Trophoblast cell (in vitro differentiated cells and primary cell): Measurements from ENCODE around the gene NUAK1.

Experiments used
- DNase-seq, 2 donors: peaks; one replicate each; pipeline ENCODE4 v3.0.0-alpha.2; 2016
- H2AFZ ChIP-seq: 2 replicates; pipeline ENCODE4 v1.6.1; 2013; ENCODE audit warnings: low read length, moderate library complexity, mild to moderate bottlenecking; ENCODE audit not compliant: insufficient read depth, poor library complexity
- H2AK5ac ChIP-seq: 2 replicates; pipeline ENCODE4 v1.6.1; 2013; ENCODE audit warnings: mild to moderate bottlenecking, low read length
- H2BK120ac ChIP-seq: 2 replicates; pipeline ENCODE4 v1.6.1; 2013; ENCODE audit warnings: low read length, mild to moderate bottlenecking, moderate library complexity; ENCODE audit not compliant: insufficient read depth, poor library complexity
- H2BK12ac ChIP-seq: 2 replicates; pipeline ENCODE4 v1.6.1; 2013; ENCODE audit warnings: mild to moderate bottlenecking, low read length, moderate library complexity
- H2BK5ac ChIP-seq: 2 replicates; pipeline ENCODE4 v1.6.1; 2013; ENCODE audit warnings: low read length, low read depth, moderate library complexity, mild to moderate bottlenecking; ENCODE audit not compliant: poor library complexity
- H3K14ac ChIP-seq: 2 replicates; pipeline ENCODE4 v1.6.1; 2013; ENCODE audit warnings: mild to moderate bottlenecking, low read length
- H3K18ac ChIP-seq: 2 replicates; pipeline ENCODE4 v1.6.1; 2013; ENCODE audit warnings: mild to moderate bottlenecking, low read length
- H3K23ac ChIP-seq: 2 replicates; pipeline ENCODE4 v1.6.1; 2013; ENCODE audit warnings: low read length
- H3K27ac ChIP-seq: 2 replicates; pipeline ENCODE4 v1.5.1; 2013; ENCODE audit warnings: low read depth, mild to moderate bottlenecking, inconsistent platforms, low read length, moderate library complexity
- H3K27me3 ChIP-seq: 2 replicates; pipeline ENCODE4 v1.6.1; 2013; ENCODE audit warnings: inconsistent platforms, mild to moderate bottlenecking, low read length, moderate library complexity; ENCODE audit not compliant: insufficient read depth
- H3K36me3 ChIP-seq, 2 experiments: 1 replicate in 1 of 2; 2 replicates in 1 of 2; pipeline ENCODE4 v1.6.1; 2013; ENCODE audit warnings: low read length in 2 of 2, mild to moderate bottlenecking in 2 of 2, moderate library complexity in 1 of 2; ENCODE audit not compliant: insufficient read depth in 2 of 2, control insufficient read depth in 1 of 2
- H3K4ac ChIP-seq: 2 replicates; pipeline ENCODE4 v1.6.1; 2013; ENCODE audit warnings: low read depth, mild to moderate bottlenecking, low read length, moderate library complexity
- H3K4me1 ChIP-seq, 2 experiments: 1 replicate in 1 of 2; 2 replicates in 1 of 2; pipeline ENCODE4 v1.6.1; 2013; ENCODE audit warnings: low read length in 2 of 2, mild to moderate bottlenecking in 2 of 2, moderate library complexity in 1 of 2; ENCODE audit not compliant: insufficient read depth in 2 of 2, control insufficient read depth in 1 of 2
- H3K4me2 ChIP-seq: 2 replicates; pipeline ENCODE4 v1.6.1; 2013; ENCODE audit warnings: inconsistent platforms, mild to moderate bottlenecking, low read length, moderate library complexity
- H3K4me3 ChIP-seq: 2 replicates; pipeline ENCODE4 v1.5.1; 2013; ENCODE audit warnings: mild to moderate bottlenecking, low read depth, low read length, inconsistent platforms
- H3K79me1 ChIP-seq: one replicate; pipeline ENCODE4 v1.6.1; 2013; ENCODE audit warnings: low read length
- H3K79me2 ChIP-seq: 2 replicates; pipeline ENCODE4 v1.6.1; 2013; ENCODE audit warnings: low read length, mild to moderate bottlenecking; ENCODE audit not compliant: control insufficient read depth, insufficient read depth, poor library complexity
- H3K9ac ChIP-seq: 2 replicates; pipeline ENCODE4 v1.6.1; 2013; ENCODE audit warnings: mild to moderate bottlenecking, low read length
- H3K9me3 ChIP-seq: 2 replicates; pipeline ENCODE4 v1.6.1; 2013; ENCODE audit warnings: low read depth, mild to moderate bottlenecking, control low read depth, inconsistent platforms, low read length; ENCODE audit not compliant: insufficient read depth
- H4K12ac ChIP-seq: 2 replicates; pipeline ENCODE4 v1.6.1; 2013; ENCODE audit warnings: low read depth, mild to moderate bottlenecking, low read length, moderate library complexity
- H4K8ac ChIP-seq: 2 replicates; pipeline ENCODE4 v1.6.1; 2013; ENCODE audit warnings: low read depth, mild to moderate bottlenecking, low read length, moderate library complexity
- H4K91ac ChIP-seq: one replicate; pipeline ENCODE4 v1.6.1; 2013; ENCODE audit warnings: low read depth, mild to moderate bottlenecking, low read length, moderate library complexity
- WGBS: extraction: QIAGEN DNeasy Blood & Tissue Kit; methylation state at CpG from one replicate; pipeline ENCODE4 v1.1.7; 2013; ENCODE audit warnings: missing lambda C conversion rate; ENCODE audit not compliant: insufficient read length, insufficient coverage; ENCODE audit errors: extremely low coverage; 5-methylcytosine and 5-hydroxymethylcytosine counted together

NUAK1 gene

DNA sequence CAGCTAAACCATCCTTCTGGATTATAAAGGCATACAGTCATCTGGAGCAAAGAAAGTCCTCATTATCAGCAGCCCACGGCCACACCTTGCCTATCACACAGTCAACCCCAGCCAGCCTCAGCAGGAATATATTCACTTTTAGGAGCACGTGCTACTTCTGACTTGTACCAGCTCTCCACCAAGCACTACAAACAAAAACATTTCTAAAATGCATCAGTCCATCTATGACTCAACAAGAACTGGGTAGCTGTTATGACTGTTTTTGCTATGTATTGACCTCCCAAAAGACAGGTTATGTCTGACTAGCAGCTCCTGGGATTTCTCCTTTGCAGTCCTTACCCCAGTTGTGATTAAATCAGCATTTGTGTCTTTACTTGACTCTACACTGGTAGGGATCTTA, 31.2 kb downstream of the NUAK1 start:
- Histone ChIP-seq H3K79me1 (peaks cover 4% of the 10 kb centered on the region), H2BK120ac (no peak overlapping the region), H3K9ac (no peak overlapping the region), H3K4ac (peak overlapping the region; percentile 43), H3K14ac (no peak overlapping the region), H2AK5ac (no peak overlapping the region), H3K9me3 (no peaks in the 10 kb centered on the region), H2BK12ac (no peak overlapping the region), H3K4me2 (no peak overlapping the region), H4K8ac (no peak overlapping the region), H3K4me1 (peaks cover 15 to 26% of the 10 kb centered on the region in 2 experiments), H3K79me2 (peaks cover 10% of the 10 kb centered on the region), H3K18ac (no peak overlapping the region), H3K27ac (peak overlapping the region; percentile 18), H3K27me3 (no peaks in the 10 kb centered on the region), H2BK5ac (no peak overlapping the region), H4K12ac (no peak overlapping the region), H3K23ac (no peak overlapping the region), H3K4me3 (no peak overlapping the region), H2AFZ (no peak overlapping the region), H4K91ac (no peak overlapping the region), H3K36me3 (peaks cover 21 to 34% of the 10 kb centered on the region in 2 experiments)
- DNase-seq: peak; percentile 85 to 89
- no CpG with 5 or more reads among the region's 2 CpGs for WGBS

DNA sequence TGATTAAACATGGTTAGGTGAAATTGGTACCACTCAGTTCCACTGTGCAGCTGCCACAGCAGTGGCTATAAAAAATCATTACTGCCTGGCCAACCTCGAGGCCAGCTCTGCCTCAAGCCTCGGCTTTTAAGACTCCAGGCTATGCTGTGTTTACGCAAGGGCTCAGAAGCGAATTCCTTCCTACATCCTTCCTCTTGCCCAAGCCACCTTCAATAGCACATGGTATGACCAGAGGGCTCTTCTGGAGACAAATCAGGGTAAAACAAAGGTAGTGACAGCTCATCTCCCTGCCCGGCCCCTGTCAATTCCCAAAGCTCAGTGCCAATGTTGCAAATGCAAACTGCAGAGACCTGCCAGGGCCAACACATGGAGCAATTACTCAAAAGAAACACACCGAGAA, 31.9 kb downstream of the NUAK1 start:
- Histone ChIP-seq H3K4me3 (no peak overlapping the region), H3K9me3 (no peaks in the 10 kb centered on the region), H3K4me2 (no peak overlapping the region), H2AFZ (no peak overlapping the region), H4K12ac (no peak overlapping the region), H2BK12ac (no peak overlapping the region), H3K4ac (peak overlapping the region; percentile 23), H3K9ac (no peak overlapping the region), H3K79me1 (peaks cover 4% of the 10 kb centered on the region), H3K27me3 (no peaks in the 10 kb centered on the region), H3K18ac (no peak overlapping the region), H2BK120ac (no peak overlapping the region), H2BK5ac (no peak overlapping the region), H4K91ac (no peak overlapping the region), H3K23ac (peak overlapping the region; percentile 63), H3K14ac (no peak overlapping the region), H2AK5ac (no peak overlapping the region), H3K79me2 (peaks cover 7% of the 10 kb centered on the region), H3K27ac (peak overlapping the region; percentile 55), H3K4me1 (peaks cover 15 to 23% of the 10 kb centered on the region in 2 experiments), H4K8ac (no peak overlapping the region), H3K36me3 (peaks cover 18 to 35% of the 10 kb centered on the region in 2 experiments)
- peak; percentile 93 to 95 for DNase-seq
- WGBS: no CpG with 5 or more reads among the region's 6 CpGs

DNA sequence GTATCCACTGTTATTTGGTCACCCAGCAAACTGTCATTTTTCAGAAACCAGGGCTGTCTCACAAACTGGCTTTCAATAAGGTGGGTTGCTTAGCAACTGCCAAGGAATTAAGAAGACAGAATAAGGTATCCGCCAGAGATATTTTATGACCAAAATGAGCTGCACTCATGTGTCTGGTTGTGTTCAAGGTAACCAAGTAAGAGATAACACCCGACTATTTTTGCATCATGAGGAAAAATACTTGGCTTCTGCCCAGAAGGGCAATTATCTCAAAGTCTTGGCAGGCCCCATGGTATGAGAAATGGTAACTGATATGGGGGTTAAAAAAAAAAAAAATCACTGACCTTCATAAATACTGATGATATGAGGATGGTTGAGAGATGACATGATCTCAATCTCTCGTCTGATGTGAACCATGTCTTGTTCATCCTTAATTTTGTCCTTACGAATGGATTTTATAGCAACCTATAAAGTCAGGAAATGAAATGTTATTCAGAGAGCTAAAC, 32.6 kb downstream of the NUAK1 start:
- DNase-seq: peak in 1 of 2 donors; percentile 80
- H3K4me3 ChIP-seq: no peak overlapping the region
- no peak overlapping the region for H2BK12ac ChIP-seq
- H3K79me1 ChIP-seq: peaks cover 4% of the 10 kb centered on the region
- H2BK5ac ChIP-seq: no peak overlapping the region
- no peak overlapping the region for H4K91ac ChIP-seq
- H3K23ac ChIP-seq: no peak overlapping the region
- no peak overlapping the region for H3K14ac ChIP-seq
- no peak overlapping the region for H3K9ac ChIP-seq
- no peak overlapping the region for H3K27ac ChIP-seq
- H2AK5ac ChIP-seq: no peak overlapping the region
- peaks cover 6% of the 10 kb centered on the region for H3K79me2 ChIP-seq
- peaks cover 18 to 36% of the 10 kb centered on the region in 2 experiments for H3K36me3 ChIP-seq
- no peaks in the 10 kb centered on the region for H3K27me3 ChIP-seq
- WGBS: no CpG with 5 or more reads among the region's 4 CpGs
- H3K4me1 ChIP-seq: peaks cover 15 to 23% of the 10 kb centered on the region in 2 experiments
- H2BK120ac ChIP-seq: no peak overlapping the region
- H2AFZ ChIP-seq: no peak overlapping the region
- H4K12ac ChIP-seq: no peak overlapping the region
- H3K18ac ChIP-seq: no peak overlapping the region
- H3K9me3 ChIP-seq: no peaks in the 10 kb centered on the region
- H4K8ac ChIP-seq: no peak overlapping the region
- no peak overlapping the region for H3K4me2 ChIP-seq
- H3K4ac ChIP-seq: no peak overlapping the region

GRCh38 chr12:106101803-106102202, 37.0 kb downstream of the NUAK1 start:
- Histone ChIP-seq H3K79me2 (peaks cover 2% of the 10 kb centered on the region), H3K4ac (no peak overlapping the region), H3K4me2 (no peak overlapping the region), H3K27me3 (no peaks in the 10 kb centered on the region), H3K14ac (no peak overlapping the region), H4K8ac (no peak overlapping the region), H3K4me1 (no peaks in the 10 kb centered on the region), H3K79me1 (no peaks in the 10 kb centered on the region), H2BK120ac (no peak overlapping the region), H3K9ac (no peak overlapping the region), H2AFZ (no peak overlapping the region), H3K9me3 (no peaks in the 10 kb centered on the region), H3K4me3 (no peak overlapping the region), H4K91ac (no peak overlapping the region), H3K36me3 (peaks cover 23 to 51% of the 10 kb centered on the region in 2 experiments), H4K12ac (no peak overlapping the region), H3K23ac (no peak overlapping the region), H2BK12ac (no peak overlapping the region), H3K18ac (no peak overlapping the region), H2AK5ac (no peak overlapping the region), H3K27ac (no peak overlapping the region), H2BK5ac (no peak overlapping the region)
- no CpG with 5 or more reads among the region's 5 CpGs for WGBS
- DNase-seq: no peak
